ENCODE data around the gene ANO10. TPM values are rescaled to one million over a fixed set of nuclear protein-coding genes. Genes with fewer than 3 reads are reported as not detected.
"Not testable (repeated sequence)": the region's sequence is repeated elsewhere in the genome, so short reads cannot be mapped to it uniquely, and the experiment has no call there.

ANO10 gene
- total RNA-seq, 2 donors from 2014 or later = 83.8 to 112 TPM

DNA sequence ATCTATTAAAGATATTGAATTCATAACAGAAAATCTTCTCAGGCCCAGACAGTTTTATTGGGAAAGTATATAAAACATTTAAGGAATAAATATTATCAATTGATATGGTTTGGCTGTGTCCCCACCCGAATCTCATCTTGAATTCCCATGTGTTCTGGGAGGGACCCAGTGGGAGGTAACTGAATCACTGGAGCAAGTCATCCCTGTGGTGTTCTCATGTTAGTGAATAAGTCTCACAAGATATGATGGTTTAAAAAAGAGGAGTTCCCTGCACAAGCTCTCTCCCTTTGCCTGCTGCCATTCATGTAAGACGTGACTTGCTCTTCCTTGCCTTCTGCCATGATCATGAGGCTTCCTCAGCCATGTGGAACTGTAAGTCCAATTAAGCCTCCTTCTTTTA, 160.5 kb downstream of the ANO10 start:
- Mint-ChIP-seq H3K4me1 (peaks cover 2% of the 10 kb centered on the region), H3K27me3 (ENCODE audit: insufficient read depth) (no peaks in the 10 kb centered on the region), H3K4me3 (no peak overlapping the region), H3K9me3 (peaks cover 41% of the 10 kb centered on the region), H3K36me3 (ENCODE audit: low read depth) (peaks cover 46% of the 10 kb centered on the region), H3K27ac (no peak overlapping the region)
- Histone ChIP-seq H3K36me3 (ENCODE audit: control insufficient read depth, insufficient read depth, low read length) (peaks cover 20% of the 10 kb centered on the region), H3K27ac (ENCODE audit: low read depth, low read length) (no peak overlapping the region), H3K27me3 (ENCODE audit: control insufficient read depth, insufficient read depth, low read length, poor library complexity, severe bottlenecking) (no peaks in the 10 kb centered on the region), H3K9ac (ENCODE audit: extremely low read depth, low read length, poor library complexity, severe bottlenecking) (no peak overlapping the region), H3K4me3 (ENCODE audit: low read length) (no peak overlapping the region), H3K4me1 (ENCODE audit: control insufficient read depth, insufficient read depth, low read length) (no peaks in the 10 kb centered on the region), H3K9me3 (ENCODE audit: control insufficient read depth, low read length) (peaks cover 40% of the 10 kb centered on the region)
- no peak for DNase-seq
- WGBS, 2 experiments (ENCODE audit: insufficient coverage in 1 of 2, insufficient read length in 1 of 2) = 91 to 94% methylated on average over 2 of the region's 2 CpGs
- TF ChIP-seq, protein P1, sequence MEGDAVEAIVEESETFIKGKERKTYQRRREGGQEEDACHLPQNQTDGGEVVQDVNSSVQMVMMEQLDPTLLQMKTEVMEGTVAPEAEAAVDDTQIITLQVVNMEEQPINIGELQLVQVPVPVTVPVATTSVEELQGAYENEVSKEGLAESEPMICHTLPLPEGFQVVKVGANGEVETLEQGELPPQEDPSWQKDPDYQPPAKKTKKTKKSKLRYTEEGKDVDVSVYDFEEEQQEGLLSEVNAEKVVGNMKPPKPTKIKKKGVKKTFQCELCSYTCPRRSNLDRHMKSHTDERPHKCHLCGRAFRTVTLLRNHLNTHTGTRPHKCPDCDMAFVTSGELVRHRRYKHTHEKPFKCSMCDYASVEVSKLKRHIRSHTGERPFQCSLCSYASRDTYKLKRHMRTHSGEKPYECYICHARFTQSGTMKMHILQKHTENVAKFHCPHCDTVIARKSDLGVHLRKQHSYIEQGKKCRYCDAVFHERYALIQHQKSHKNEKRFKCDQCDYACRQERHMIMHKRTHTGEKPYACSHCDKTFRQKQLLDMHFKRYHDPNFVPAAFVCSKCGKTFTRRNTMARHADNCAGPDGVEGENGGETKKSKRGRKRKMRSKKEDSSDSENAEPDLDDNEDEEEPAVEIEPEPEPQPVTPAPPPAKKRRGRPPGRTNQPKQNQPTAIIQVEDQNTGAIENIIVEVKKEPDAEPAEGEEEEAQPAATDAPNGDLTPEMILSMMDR (conservative IDR thresholded peaks at IDR 0.05) = no peak

DNA sequence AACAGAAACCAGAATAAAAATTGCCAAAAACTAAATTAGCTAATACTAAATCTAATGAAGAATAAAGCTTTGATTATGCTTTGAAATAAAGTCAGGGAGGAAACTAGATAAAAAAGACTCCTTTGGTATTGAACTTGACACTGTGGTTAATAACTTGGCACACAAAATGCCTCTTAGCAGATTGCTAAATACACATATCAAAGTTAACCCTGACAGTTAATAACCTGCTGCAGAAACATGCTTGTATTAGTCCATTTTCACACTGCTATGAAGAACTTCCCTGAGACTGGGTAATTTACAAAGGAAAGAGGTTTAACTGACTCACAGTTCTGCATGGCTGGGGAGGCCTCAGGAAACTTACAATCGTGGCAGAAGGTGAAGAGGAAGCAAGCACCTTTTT, 164.8 kb downstream of the ANO10 start:
- not testable (repeated sequence) for H3K4me1 ChIP-seq (ENCODE audit: control insufficient read depth, insufficient read depth, low read length); H3K4me3 Mint-ChIP-seq; DNase-seq; H3K27me3 Mint-ChIP-seq (ENCODE audit: insufficient read depth); H3K4me3 ChIP-seq (ENCODE audit: low read length); H3K27ac ChIP-seq (ENCODE audit: low read depth, low read length); H3K9ac ChIP-seq (ENCODE audit: extremely low read depth, low read length, poor library complexity, severe bottlenecking); H3K27ac Mint-ChIP-seq; H3K4me1 Mint-ChIP-seq; H3K27me3 ChIP-seq (ENCODE audit: control insufficient read depth, insufficient read depth, low read length, poor library complexity, severe bottlenecking); H3K36me3 ChIP-seq (ENCODE audit: control insufficient read depth, insufficient read depth, low read length)
- 67 to 91% methylated on average over 1 of the region's 1 CpG for whole genome bisulfite sequencing, 2 experiments (ENCODE audit: insufficient coverage in 1 of 2, insufficient read length in 1 of 2)
- peaks cover 11% of the 10 kb centered on the region for H3K9me3 ChIP-seq (ENCODE audit: control insufficient read depth, low read length)
- Mint-ChIP-seq H3K9me3 (peaks cover 13% of the 10 kb centered on the region), H3K36me3 (ENCODE audit: low read depth) (peaks cover 14% of the 10 kb centered on the region)

DNA sequence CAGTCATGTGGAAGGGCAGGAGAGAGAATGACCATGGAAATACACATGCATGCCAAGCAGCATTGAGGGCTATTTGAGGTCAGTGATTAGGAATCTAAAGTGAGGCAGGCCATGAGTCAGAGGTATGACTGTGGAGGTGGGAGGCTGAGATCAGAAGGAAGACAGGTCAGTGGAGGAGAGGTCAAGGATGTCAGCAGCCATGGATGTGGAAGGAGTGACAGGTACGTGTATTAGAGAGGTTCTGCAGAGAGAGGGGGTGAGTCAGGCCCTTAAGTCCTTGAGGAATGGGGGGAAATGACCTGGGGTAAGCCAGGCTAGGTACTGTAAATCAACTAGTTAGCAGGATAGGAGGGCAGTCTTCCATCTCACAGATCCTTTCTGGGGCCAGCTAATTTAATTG, 166.6 kb downstream of the ANO10 start:
- no peak for DNase-seq
- H3K27ac ChIP-seq (ENCODE audit: low read depth, low read length) = no peak overlapping the region
- Mint-ChIP-seq H3K4me3 (no peak overlapping the region), H3K9me3 (no peaks in the 10 kb centered on the region), H3K36me3 (ENCODE audit: low read depth) (no peaks in the 10 kb centered on the region), H3K27me3 (ENCODE audit: insufficient read depth) (no peaks in the 10 kb centered on the region), H3K27ac (no peak overlapping the region), H3K4me1 (no peaks in the 10 kb centered on the region)
- H3K36me3 ChIP-seq (ENCODE audit: control insufficient read depth, insufficient read depth, low read length) = no peaks in the 10 kb centered on the region
- TF ChIP-seq, protein P1 (conservative IDR thresholded peaks at IDR 0.05) = no peak
- H3K4me3 ChIP-seq (ENCODE audit: low read length) = no peak overlapping the region
- WGBS, 2 experiments (ENCODE audit: insufficient coverage in 1 of 2, insufficient read length in 1 of 2) = 57 to 90% methylated on average over 1 of the region's 1 CpG
- H3K9me3 ChIP-seq (ENCODE audit: control insufficient read depth, low read length) = no peaks in the 10 kb centered on the region
- no peak overlapping the region for H3K9ac ChIP-seq (ENCODE audit: extremely low read depth, low read length, poor library complexity, severe bottlenecking)
- H3K4me1 ChIP-seq (ENCODE audit: control insufficient read depth, insufficient read depth, low read length) = no peaks in the 10 kb centered on the region
- H3K27me3 ChIP-seq (ENCODE audit: control insufficient read depth, insufficient read depth, low read length, poor library complexity, severe bottlenecking) = no peaks in the 10 kb centered on the region

DNA sequence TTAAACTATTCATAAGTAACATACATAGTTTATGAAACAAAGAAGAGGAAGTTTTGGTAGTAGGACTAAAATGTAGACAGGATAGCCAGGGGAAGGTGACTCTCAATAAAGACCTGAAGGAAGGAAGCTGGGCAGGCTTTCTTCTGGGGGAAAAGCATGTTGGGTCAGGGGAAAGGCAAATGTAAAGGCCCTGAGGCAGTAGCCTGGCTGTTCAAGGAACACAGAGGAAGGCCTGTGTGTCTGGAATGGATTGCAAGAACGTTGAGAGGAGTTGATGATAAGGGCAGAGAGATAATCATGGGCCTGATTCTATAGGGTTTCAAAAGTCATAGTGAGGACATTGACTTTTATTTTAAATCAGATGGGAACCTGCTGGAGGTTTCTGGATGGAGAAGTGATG, 167.8 kb downstream of the ANO10 start:
- no peak overlapping the region for H3K4me3 ChIP-seq (ENCODE audit: low read length)
- no peak overlapping the region for H3K27ac ChIP-seq (ENCODE audit: low read depth, low read length)
- WGBS, 2 experiments (ENCODE audit: insufficient coverage in 1 of 2, insufficient read length in 1 of 2) = 60 to 91% methylated on average over 1 of the region's 1 CpG
- H3K4me3 Mint-ChIP-seq = no peak overlapping the region
- no peak for DNase-seq
- H3K9me3 Mint-ChIP-seq = no peaks in the 10 kb centered on the region
- H3K27me3 Mint-ChIP-seq (ENCODE audit: insufficient read depth) = no peaks in the 10 kb centered on the region
- no peaks in the 10 kb centered on the region for H3K9me3 ChIP-seq (ENCODE audit: control insufficient read depth, low read length)
- H3K36me3 Mint-ChIP-seq (ENCODE audit: low read depth) = peaks cover 2% of the 10 kb centered on the region
- H3K27me3 ChIP-seq (ENCODE audit: control insufficient read depth, insufficient read depth, low read length, poor library complexity, severe bottlenecking) = no peaks in the 10 kb centered on the region
- no peaks in the 10 kb centered on the region for H3K4me1 Mint-ChIP-seq
- no peak overlapping the region for H3K27ac Mint-ChIP-seq
- TF ChIP-seq, protein P1 (conservative IDR thresholded peaks at IDR 0.05) = no peak
- no peaks in the 10 kb centered on the region for H3K36me3 ChIP-seq (ENCODE audit: control insufficient read depth, insufficient read depth, low read length)
- H3K9ac ChIP-seq (ENCODE audit: extremely low read depth, low read length, poor library complexity, severe bottlenecking) = no peak overlapping the region
- no peaks in the 10 kb centered on the region for H3K4me1 ChIP-seq (ENCODE audit: control insufficient read depth, insufficient read depth, low read length)
